Heart left ventricle (tissue), 16 donors: ENCODE measurements around the gene SPTBN1. TPM values are rescaled to one million over a fixed set of nuclear protein-coding genes. Genes with fewer than 3 reads are reported as not detected.

Experiments used
- ATAC-seq, 4 donors: fragments of 200-7000 bp; cut with Tn5 transposase; one replicate each; pipeline ENCODE4 v1.9.1; 2020 to 2022; ENCODE audit warnings: moderate library complexity in 4 of 4, mild to moderate bottlenecking in 3 of 4, moderate number of reproducible peaks in 1 of 4
- DNase-seq, 5 donors: peaks; one replicate each; pipeline ENCODE4 v3.0.0-alpha.2; 2020
- H3K27ac ChIP-seq, 12 donors: fragments of 200-600 bp; sonication (generic) in 4 of 12; one replicate each; pipeline versions ENCODE4 v1.5.0 to v1.8.0; 2016 to 2022; ENCODE audit warnings: mild to moderate bottlenecking in 2 of 12
- H3K27me3 ChIP-seq, 9 donors: fragments of 200-600 bp; sonication (generic) in 2 of 9; one replicate each; pipeline versions ENCODE4 v1.5.1 to v1.8.0; 2016 to 2022; ENCODE audit warnings: mild to moderate bottlenecking in 3 of 9
- H3K36me3 ChIP-seq, 9 donors: fragments of 200-600 bp; sonication (generic) in 2 of 9; one replicate each; pipeline versions ENCODE4 v1.5.0 to v1.8.0; 2018 to 2022; ENCODE audit warnings: mild to moderate bottlenecking in 2 of 9
- H3K4me1 ChIP-seq, 12 donors: fragments of 200-600 bp; sonication (generic) in 4 of 12; one replicate each; pipeline versions ENCODE4 v1.5.0 to v1.8.0; 2016 to 2022; ENCODE audit warnings: mild to moderate bottlenecking in 3 of 12
- H3K4me3 ChIP-seq, 12 donors: fragments of 200-600 bp; sonication (generic) in 4 of 12; one replicate each; pipeline versions ENCODE4 v1.5.0 to v1.8.0; 2017 to 2022; ENCODE audit warnings: mild to moderate bottlenecking in 9 of 12, moderate library complexity in 4 of 12
- H3K9me3 ChIP-seq, 12 donors: fragments of 200-600 bp; sonication (generic) in 4 of 12; one replicate each; pipeline versions ENCODE4 v1.5.0 to v1.8.0; 2016 to 2022; ENCODE audit warnings: mild to moderate bottlenecking in 1 of 12
- POLR2A ChIP-seq, 2 donors: fragments of 450-650 bp; IDR thresholded peaks; one replicate each; pipeline ENCODE4 v1.6.1; 2017; ENCODE audit warnings: antibody characterized with exemption in 2 of 2, mild to moderate bottlenecking in 2 of 2, moderate library complexity in 2 of 2
- WGBS, 4 donors: extraction: QIAGEN DNeasy Blood & Tissue Kit in 2 of 4; methylation state at CpG; one replicate each; pipeline versions ENCODE4 v1.1.5 to v1.1.7; 2013 to 2018; 5-methylcytosine and 5-hydroxymethylcytosine counted together
- intact Hi-C, 10 donors: fragments of 100-400 bp; cut with DNase I; formaldehyde crosslinking; loops; one replicate each; pipeline versions ENCODE4 v1.11.1 to v1.14.2; 2022
- polyA plus RNA-seq, 2 donors: library from polyadenylated mRNA; stranded (reverse); fragments of 200-250 nt; gene quantifications; one replicate each; pipeline ENCODE4 v1.2.3, GENCODE V29; 2013
- total RNA-seq, 9 donors: library from RNA; depleted of rRNA in 2 of 9; stranded (reverse); fragments of >200 nt in 2 of 9; fragmentation: NEBNext Ultra II Directional in 3 of 9; extraction: Animal tissue kit (Norgen Biotek cat#: 25700) in 3 of 9; gene quantifications; one replicate each; pipeline versions ENCODE4 v1.1.0 to v1.2.4, GENCODE V29; 2016 to 2023
- TF ChIP-seq, protein P1 (sequence below), 12 donors: fragments of 200-600 bp; sonication (generic) in 4 of 12; IDR thresholded peaks; one replicate each; pipeline versions ENCODE4 v1.5.0 to v1.8.0; 2018 to 2022; ENCODE audit warnings: antibody characterized with exemption in 12 of 12, mild to moderate bottlenecking in 5 of 12
- donor health status: ischemic (EF 13 %, LVEDD 7.1; RV severe dilation, severe dysfunction).
- donor health status: healthy with polysubstance abuse.
- donor health status: DM: no; HTN: yes; CAD: no.
- donor health status: DM: no; HTN: no; CAD: no.
- donor health status: ischemic (EF 25% LVEDD 6.9; RV normal size, moderate dysfunction).
- donor health status: ischemic (EF 25% LVEDD 5.7; RV mildly dilated, moderate dysfunction).
- donor health status: healthy.
- donor health status: DM: yes; HTN: yes; CAD: no.
- donor health status: ischemic (EF 35%, LVEDD 5.7; RV mildly dilated, moderate dysfunction).
- donor health status: nonischemic (EF 11% LVEDD 7.7; RV severe dilation, severe dysfunction).
- donor health status: DM: yes; HTN: yes; CAD: no.
- donor health status: PGD.
- donor health status: ischemic (EF 29% LVEDD 5.4; RV normal size, mild dysfunction).
- donor health status: nonischemic (EF 23%, LVEDD 6.1; RV moderate dilation, normal function).

Gene SPTBN1
- total and polyA plus RNA-seq, 11 donors = 124 to 659 (median 422) TPM

DNA sequence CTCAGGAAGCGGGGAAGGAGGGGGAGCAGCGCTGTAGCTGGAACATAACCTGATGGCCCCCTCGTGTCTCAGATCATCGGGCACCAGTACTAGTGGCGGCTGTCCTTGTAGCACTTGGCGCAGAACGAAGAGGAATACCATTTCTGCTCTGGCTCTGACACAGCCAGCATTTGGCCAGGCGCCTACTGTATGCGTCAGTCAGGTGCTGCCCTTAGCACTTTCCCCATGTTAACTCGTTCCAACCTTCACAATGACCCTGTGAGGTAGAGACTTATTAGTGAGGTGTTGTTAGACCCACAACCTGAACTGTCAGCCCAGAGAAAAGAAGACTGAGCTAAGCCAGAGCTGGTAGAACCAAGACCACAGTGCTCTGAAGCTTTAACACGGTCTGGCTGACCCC is 219.6 kb downstream of the SPTBN1 start:
- H3K9me3 ChIP-seq = no peaks in the 10 kb centered on the region
- peak overlapping the region in 3 of 12 donors; percentile 8 to 96 (median 44) for H3K27ac ChIP-seq
- intact Hi-C loops = no loop called here
- H3K27me3 ChIP-seq = no peaks in the 10 kb centered on the region
- 39 to 51% (median 39%) methylated on average over 10 to 11 of the region's 11 CpGs for WGBS, 4 donors
- TF ChIP-seq POLR2A (IDR thresholded peaks at IDR 0.05) = no peak
- TF ChIP-seq, protein P1, sequence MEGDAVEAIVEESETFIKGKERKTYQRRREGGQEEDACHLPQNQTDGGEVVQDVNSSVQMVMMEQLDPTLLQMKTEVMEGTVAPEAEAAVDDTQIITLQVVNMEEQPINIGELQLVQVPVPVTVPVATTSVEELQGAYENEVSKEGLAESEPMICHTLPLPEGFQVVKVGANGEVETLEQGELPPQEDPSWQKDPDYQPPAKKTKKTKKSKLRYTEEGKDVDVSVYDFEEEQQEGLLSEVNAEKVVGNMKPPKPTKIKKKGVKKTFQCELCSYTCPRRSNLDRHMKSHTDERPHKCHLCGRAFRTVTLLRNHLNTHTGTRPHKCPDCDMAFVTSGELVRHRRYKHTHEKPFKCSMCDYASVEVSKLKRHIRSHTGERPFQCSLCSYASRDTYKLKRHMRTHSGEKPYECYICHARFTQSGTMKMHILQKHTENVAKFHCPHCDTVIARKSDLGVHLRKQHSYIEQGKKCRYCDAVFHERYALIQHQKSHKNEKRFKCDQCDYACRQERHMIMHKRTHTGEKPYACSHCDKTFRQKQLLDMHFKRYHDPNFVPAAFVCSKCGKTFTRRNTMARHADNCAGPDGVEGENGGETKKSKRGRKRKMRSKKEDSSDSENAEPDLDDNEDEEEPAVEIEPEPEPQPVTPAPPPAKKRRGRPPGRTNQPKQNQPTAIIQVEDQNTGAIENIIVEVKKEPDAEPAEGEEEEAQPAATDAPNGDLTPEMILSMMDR (IDR thresholded peaks at IDR 0.05) = no peak
- ATAC-seq (peak; percentile 28 to 70 (median 60)), DNase-seq (peak; percentile 67 to 86 (median 69))
- H3K36me3 ChIP-seq = peaks cover 0 to 15% (median 9%) of the 10 kb centered on the region in 9 donors
- no peak overlapping the region for H3K4me3 ChIP-seq
- H3K4me1 ChIP-seq = peaks cover 0 to 58% (median 28%) of the 10 kb centered on the region in 12 donors

DNA sequence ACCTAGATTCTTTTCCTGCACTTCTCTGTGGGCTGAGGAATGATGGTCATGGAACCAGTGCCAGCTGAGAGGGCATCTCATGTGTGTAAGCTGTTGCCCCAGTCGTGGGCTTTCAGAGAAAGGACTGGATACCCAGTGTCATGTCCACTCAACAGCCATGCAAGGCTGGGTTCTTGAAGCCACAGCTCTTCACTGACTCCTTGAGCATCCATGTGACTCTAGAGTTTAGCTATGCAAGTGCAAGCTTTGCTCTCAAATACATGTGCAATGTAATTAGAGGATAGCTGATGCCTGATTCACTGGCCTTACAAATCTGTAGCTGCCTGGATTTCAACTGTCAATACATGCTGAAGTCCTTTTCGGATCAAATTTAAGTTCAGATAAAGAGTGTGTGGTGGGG is 220.5 kb downstream of the SPTBN1 start:
- intact Hi-C loops = no loop called here
- Histone ChIP-seq H3K4me1 (peaks cover 0 to 62% (median 31%) of the 10 kb centered on the region in 12 donors), H3K27me3 (no peaks in the 10 kb centered on the region), H3K27ac (no peak overlapping the region), H3K9me3 (no peaks in the 10 kb centered on the region), H3K36me3 (peaks cover 0 to 8% (median under 1%) of the 10 kb centered on the region in 9 donors), H3K4me3 (no peak overlapping the region)
- 52 to 67% (median 63%) methylated on average over 2 of the region's 2 CpGs for WGBS, 4 donors
- no peak for TF ChIP-seq POLR2A (IDR thresholded peaks at IDR 0.05)
- TF ChIP-seq, protein P1 (IDR thresholded peaks at IDR 0.05) = no peak
- DNase-seq (no peak), ATAC-seq (no peak)

- Histone ChIP-seq H3K4me3 (no peak overlapping the region), H3K36me3 (no peaks in the 10 kb centered on the region), H3K4me1 (peaks cover 0 to 52% (median 29%) of the 10 kb centered on the region in 12 donors), H3K27me3 (no peaks in the 10 kb centered on the region), H3K9me3 (no peaks in the 10 kb centered on the region), H3K27ac (no peak overlapping the region)
- ATAC-seq (no peak), DNase-seq (no peak)
- intact Hi-C loops = no loop called here
- TF ChIP-seq, protein P1 (IDR thresholded peaks at IDR 0.05) = no peak
- TF ChIP-seq POLR2A (IDR thresholded peaks at IDR 0.05) = no peak
- 90 to 95% (median 94%) methylated on average over 6 of the region's 6 CpGs for WGBS, 4 donors
Observed at GRCh38 chr2:54677476-54678265, 221.5 kb downstream of the SPTBN1 start.

DNA sequence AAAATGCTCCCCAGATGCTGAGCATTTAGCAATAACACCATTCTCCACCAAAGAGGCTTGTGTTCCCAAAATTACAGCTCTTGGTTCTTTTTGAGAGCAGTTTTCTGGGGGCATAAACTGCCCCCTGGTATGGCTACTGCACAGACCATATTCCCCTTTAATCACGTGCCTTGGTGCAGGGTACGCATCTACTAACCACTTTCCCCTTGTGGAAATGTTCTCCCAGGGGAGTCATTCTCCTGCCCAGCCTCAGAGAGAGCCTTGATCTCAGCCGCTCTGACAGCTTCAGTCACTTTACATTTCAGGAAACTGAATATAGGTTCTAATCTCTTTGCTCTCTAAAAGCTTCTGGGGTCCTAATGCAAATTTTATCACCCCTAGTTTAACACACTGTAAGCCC is 222.6 kb downstream of the SPTBN1 start:
- no peaks in the 10 kb centered on the region for H3K36me3 ChIP-seq
- peaks cover 0 to 41% (median 23%) of the 10 kb centered on the region in 12 donors for H3K4me1 ChIP-seq
- H3K27ac ChIP-seq = no peak overlapping the region
- 74 to 84% (median 81%) methylated on average over 3 of the region's 3 CpGs for WGBS, 4 donors
- intact Hi-C loops = no loop called here
- H3K27me3 ChIP-seq = no peaks in the 10 kb centered on the region
- ATAC-seq = no peak
- H3K9me3 ChIP-seq = no peaks in the 10 kb centered on the region
- no peak for DNase-seq
- H3K4me3 ChIP-seq = no peak overlapping the region
- TF ChIP-seq POLR2A (IDR thresholded peaks at IDR 0.05) = no peak
- TF ChIP-seq, protein P1 (IDR thresholded peaks at IDR 0.05) = no peak
